Measurements from ENCODE around the gene HSPA1L.

The HSPA1L gene

DNA sequence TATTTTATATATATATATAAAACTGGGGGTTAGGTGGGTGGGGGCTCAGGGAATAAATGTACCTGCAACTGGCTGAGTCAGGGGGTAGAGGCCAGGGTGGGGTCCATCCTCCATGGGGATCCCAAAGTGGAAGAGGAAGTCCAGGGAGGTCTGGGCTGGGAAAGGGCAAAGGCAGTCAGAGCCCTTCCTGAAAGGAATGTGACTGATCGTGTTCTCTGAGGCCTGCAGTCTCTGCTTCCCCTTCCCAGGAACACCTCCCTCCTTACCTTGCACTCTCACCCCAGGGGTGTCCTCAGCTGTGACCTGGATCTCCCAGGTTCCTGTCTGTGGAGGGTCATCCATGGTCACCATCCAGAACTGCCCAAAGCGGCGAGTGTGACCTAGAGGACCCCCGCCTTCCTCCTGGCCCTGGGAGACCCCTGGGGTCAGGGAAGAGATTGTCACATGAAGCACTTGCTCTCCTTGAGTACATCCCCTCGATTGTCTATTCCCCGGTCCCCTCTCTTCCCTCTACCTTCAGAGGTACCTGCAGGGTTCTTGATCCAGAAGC, 47.9 kb downstream of the HSPA1L start:
- DNase-seq (ENCODE audit: low read depth in 1 of 2, low spot score in 1 of 2), result no peak

GRCh38 chr6:31765910-31766794, 48.9 kb downstream of the HSPA1L start:
- no peak for DNase-seq (ENCODE audit: low read depth in 1 of 2, low spot score in 1 of 2)

GRCh38 chr6:31765559-31765909, 49.5 kb downstream of the HSPA1L start:
- DNase-seq (ENCODE audit: low read depth in 1 of 2, low spot score in 1 of 2), result no peak

DNA sequence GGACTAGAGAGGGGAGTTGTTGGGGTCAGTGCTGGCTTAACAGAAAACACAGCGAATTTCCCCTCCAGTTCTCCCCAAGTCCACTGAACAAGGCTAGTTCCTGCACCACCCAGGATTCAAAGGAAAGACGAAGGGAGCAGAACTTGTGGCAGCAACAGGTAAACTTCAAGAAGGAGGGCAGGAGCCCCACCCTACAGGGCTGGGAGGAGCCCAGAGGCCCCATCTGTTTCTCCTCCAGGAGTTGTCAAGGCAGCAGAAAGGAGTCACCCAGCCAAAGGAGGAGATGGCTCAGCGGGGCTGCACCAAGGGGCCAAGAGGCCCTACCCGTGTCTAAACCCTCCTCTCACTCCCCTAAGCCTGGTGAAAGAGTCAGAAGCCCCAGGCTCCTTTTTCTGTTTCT, 50.9 kb downstream of the HSPA1L start:
- no peak for DNase-seq (ENCODE audit: low read depth in 1 of 2, low spot score in 1 of 2)

- DNase-seq (ENCODE audit: low read depth in 1 of 2, low spot score in 1 of 2), result no peak
Observed at GRCh38 chr6:31763619-31763940, 51.5 kb downstream of the HSPA1L start.

- no peak for DNase-seq (ENCODE audit: low read depth in 1 of 2, low spot score in 1 of 2)
Observed at GRCh38 chr6:31762878-31763618, 52.0 kb downstream of the HSPA1L start.

DNA sequence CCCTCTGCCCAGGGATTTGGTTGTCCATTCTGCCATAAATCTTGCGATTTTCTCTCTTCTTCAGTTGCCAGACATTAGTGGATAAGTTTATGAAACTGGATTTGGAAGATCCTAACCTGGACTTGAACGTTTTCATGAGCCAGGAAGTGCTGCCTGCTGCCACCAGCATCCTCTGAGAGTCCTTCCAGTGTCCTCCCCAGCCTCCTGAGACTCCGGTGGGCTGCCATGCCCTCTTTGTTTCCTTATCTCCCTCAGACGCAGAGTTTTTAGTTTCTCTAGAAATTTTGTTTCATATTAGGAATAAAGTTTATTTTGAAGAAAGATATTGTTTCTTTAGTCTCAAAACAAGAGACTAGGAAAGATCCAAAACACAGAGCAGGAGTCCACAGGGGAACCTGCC, 52.7 kb downstream of the HSPA1L start, which contains the start of gene SAPCD1:
Gene SAPCD1, plus strand, starts transcription at position 301 of the 400 bp plus-strand sequence. CDS start 399 bp downstream, outside the sequence.
- DNase-seq (ENCODE audit: low read depth in 1 of 2, low spot score in 1 of 2), result no peak

- DNase-seq (ENCODE audit: low read depth in 1 of 2, low spot score in 1 of 2), result no peak
Observed at GRCh38 chr6:31761343-31761742, 53.7 kb downstream of the HSPA1L start.

- no peak for DNase-seq (ENCODE audit: low read depth in 1 of 2, low spot score in 1 of 2)
Observed at GRCh38 chr6:31760790-31761189, 54.3 kb downstream of the HSPA1L start.

Data from stimulated activated CD4-positive, alpha-beta T cell treated with anti-CD3 and anti-CD28 coated beads, Interleukin-15, amount 100 ng/mL, for 1 hour (primary cell).